Hepatocyte (in vitro differentiated cells): ENCODE measurements around the gene ZNF229. TPM values are rescaled to one million over a fixed set of nuclear protein-coding genes. Genes with fewer than 3 reads are reported as not detected.
"Not testable (repeated sequence)": the region's sequence is repeated elsewhere in the genome, so short reads cannot be mapped to it uniquely, and the experiment has no call there.

Source experiments
- DNase-seq: peaks from one replicate; pipeline ENCODE4 v3.0.0-alpha.2; 2016; ENCODE audit warnings: low spot score
- H2AFZ ChIP-seq: fragments of 200-600 bp; sonication (generic); 2 replicates; pipeline ENCODE4 v1.6.0; 2016; ENCODE audit warnings: antibody characterized with exemption, mild to moderate bottlenecking
- H3K27ac ChIP-seq: fragments of 200-600 bp; sonication (generic); 2 replicates; pipeline ENCODE4 v1.5.1; 2016; ENCODE audit warnings: mild to moderate bottlenecking
- H3K27me3 ChIP-seq: fragments of 200-600 bp; sonication (generic); 2 replicates; pipeline ENCODE4 v1.6.1; 2016
- H3K36me3 ChIP-seq: fragments of 200-600 bp; sonication (generic); replicated peaks from 2 replicates; pipeline ENCODE4 v1.5.1; 2016; ENCODE audit warnings: low read depth; ENCODE audit not compliant: insufficient read depth
- H3K4me1 ChIP-seq: fragments of 200-600 bp; sonication (generic); 2 replicates; pipeline ENCODE4 v1.5.1; 2016; ENCODE audit warnings: mild to moderate bottlenecking, moderate library complexity; ENCODE audit not compliant: insufficient read depth
- H3K4me2 ChIP-seq: fragments of 200-600 bp; sonication (generic); 2 replicates; pipeline ENCODE4 v1.6.0; 2016
- H3K4me3 ChIP-seq: fragments of 200-600 bp; sonication (generic); 2 replicates; pipeline ENCODE4 v1.5.1; 2016; ENCODE audit warnings: mild to moderate bottlenecking
- H3K79me2 ChIP-seq: fragments of 200-600 bp; sonication (generic); 2 replicates; pipeline ENCODE4 v1.6.0; 2017; ENCODE audit warnings: mild to moderate bottlenecking
- H3K9me2 ChIP-seq: fragments of 200-600 bp; sonication (generic); replicated peaks from 2 replicates; pipeline ENCODE4 v1.6.0; 2017; ENCODE audit warnings: mild to moderate bottlenecking; ENCODE audit not compliant: insufficient read depth
- H3K9me3 ChIP-seq: fragments of 200-600 bp; sonication (generic); 2 replicates; pipeline ENCODE4 v1.5.1; 2016; ENCODE audit warnings: low read depth, mild to moderate bottlenecking
- H4K20me1 ChIP-seq: fragments of 200-600 bp; sonication (generic); 2 replicates; pipeline ENCODE4 v1.6.0; 2016; ENCODE audit warnings: mild to moderate bottlenecking; ENCODE audit not compliant: insufficient read depth, poor library complexity, severe bottlenecking
- EZH2 ChIP-seq: fragments of 200-600 bp; sonication (generic); IDR thresholded peaks from 2 replicates; pipeline ENCODE4 v1.6.1; 2016; ENCODE audit warnings: antibody characterized with exemption, mild to moderate bottlenecking, borderline replicate concordance
- EZH2phosphoT487 ChIP-seq: fragments of 200-600 bp; sonication (generic); IDR thresholded peaks from one replicate; pipeline ENCODE4 v1.6.1; 2018; ENCODE audit warnings: antibody characterized with exemption, mild to moderate bottlenecking, low read depth, moderate library complexity; ENCODE audit not compliant: unreplicated experiment, severe bottlenecking
- WGBS: methylation state at CpG from one replicate; pipeline ENCODE4 v1.1.6; 2016; ENCODE audit warnings: low lambda C conversion rate; ENCODE audit errors: missing lambda C conversion rate; 5-methylcytosine and 5-hydroxymethylcytosine counted together
- polyA plus RNA-seq: library from polyadenylated mRNA; unstranded; fragments of >200 nt; fragmentation: Nextera tagmentation; extraction: Ambion mirVana; gene quantifications from 2 replicates; pipeline ENCODE4 v1.2.1, GENCODE V29; 2016
- total RNA-seq: library from RNA; depleted of rRNA; stranded (reverse); fragments of >200 nt; gene quantifications from 2 replicates; pipeline ENCODE4 v1.2.3, GENCODE V29; 2014
- TF ChIP-seq, protein P1 (sequence below): fragments of 200-600 bp; sonication (generic); IDR thresholded peaks from 2 replicates; pipeline ENCODE4 v1.5.1; 2016; ENCODE audit warnings: antibody characterized with exemption, mild to moderate bottlenecking; ENCODE audit not compliant: poor library complexity

The ZNF229 gene
- total RNA-seq (15.1 and 15.2 TPM in 2 replicates), polyA plus RNA-seq (6.4 and 6.6 TPM in 2 replicates)

DNA sequence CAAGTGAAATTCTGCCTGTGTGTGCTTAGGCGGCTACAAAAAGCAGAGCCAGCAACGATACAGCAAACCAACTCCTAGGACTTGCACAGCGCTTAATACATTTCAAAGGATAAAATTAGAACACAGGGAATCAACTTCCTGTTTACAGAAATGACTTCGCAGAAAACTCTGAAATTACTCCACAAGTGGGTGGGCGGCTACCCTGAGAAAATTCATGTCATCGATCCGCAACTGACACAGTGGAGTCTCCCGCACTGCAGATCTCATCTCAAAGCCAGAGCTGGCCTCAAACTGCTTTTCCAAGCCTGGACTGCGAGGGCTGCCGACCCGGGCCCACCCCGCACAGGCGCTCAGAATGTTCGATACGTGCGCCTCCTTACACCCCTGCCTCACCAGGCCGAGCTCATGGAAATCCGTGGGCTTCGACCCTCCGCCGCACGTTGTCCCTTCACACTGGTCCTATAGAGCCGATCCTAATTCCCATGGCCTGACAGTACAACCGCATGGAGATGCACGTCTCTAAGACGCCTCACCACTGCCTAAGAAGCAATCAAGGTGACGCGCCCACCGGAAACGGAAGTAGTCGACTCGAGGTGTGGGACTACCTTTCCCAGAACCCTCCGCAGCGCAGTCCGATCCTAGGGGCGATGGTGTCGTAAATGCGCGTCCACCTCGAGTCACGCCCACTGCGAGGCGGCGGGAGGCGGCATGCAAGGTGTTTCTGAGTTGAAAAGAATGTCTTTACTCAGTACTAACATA is at the start of gene ZNF229:
Gene ZNF229 (minus strand): TSS at position 557 of the 759 bp plus-strand sequence. CDS start 5,625 bp downstream, outside the sequence.
- Histone ChIP-seq H3K79me2 (peaks cover 12% of the 10 kb centered on the region), H3K9me2 (no peaks in the 10 kb centered on the region), H3K27ac (peak within 1 kb of the TSS; percentile 36), H3K4me2 (peak within 1 kb of the TSS; percentile 78), H3K9me3 (no peaks in the 10 kb centered on the region), H3K4me3 (peak within 1 kb of the TSS; percentile 17), H2AFZ (peak within 1 kb of the TSS; percentile 75), H4K20me1 (no peaks in the 10 kb centered on the region), H3K4me1 (no peaks in the 10 kb centered on the region), H3K27me3 (no peaks in the 10 kb centered on the region), H3K36me3 (no peaks in the 10 kb centered on the region)
- DNase-seq: peak; percentile 95
- TF ChIP-seq EZH2phosphoT487 (no peak), EZH2 (no peak)
- TF ChIP-seq, protein P1, sequence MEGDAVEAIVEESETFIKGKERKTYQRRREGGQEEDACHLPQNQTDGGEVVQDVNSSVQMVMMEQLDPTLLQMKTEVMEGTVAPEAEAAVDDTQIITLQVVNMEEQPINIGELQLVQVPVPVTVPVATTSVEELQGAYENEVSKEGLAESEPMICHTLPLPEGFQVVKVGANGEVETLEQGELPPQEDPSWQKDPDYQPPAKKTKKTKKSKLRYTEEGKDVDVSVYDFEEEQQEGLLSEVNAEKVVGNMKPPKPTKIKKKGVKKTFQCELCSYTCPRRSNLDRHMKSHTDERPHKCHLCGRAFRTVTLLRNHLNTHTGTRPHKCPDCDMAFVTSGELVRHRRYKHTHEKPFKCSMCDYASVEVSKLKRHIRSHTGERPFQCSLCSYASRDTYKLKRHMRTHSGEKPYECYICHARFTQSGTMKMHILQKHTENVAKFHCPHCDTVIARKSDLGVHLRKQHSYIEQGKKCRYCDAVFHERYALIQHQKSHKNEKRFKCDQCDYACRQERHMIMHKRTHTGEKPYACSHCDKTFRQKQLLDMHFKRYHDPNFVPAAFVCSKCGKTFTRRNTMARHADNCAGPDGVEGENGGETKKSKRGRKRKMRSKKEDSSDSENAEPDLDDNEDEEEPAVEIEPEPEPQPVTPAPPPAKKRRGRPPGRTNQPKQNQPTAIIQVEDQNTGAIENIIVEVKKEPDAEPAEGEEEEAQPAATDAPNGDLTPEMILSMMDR: no peak
- WGBS: 9% methylated on average over 45 of the region's 45 CpGs

DNA sequence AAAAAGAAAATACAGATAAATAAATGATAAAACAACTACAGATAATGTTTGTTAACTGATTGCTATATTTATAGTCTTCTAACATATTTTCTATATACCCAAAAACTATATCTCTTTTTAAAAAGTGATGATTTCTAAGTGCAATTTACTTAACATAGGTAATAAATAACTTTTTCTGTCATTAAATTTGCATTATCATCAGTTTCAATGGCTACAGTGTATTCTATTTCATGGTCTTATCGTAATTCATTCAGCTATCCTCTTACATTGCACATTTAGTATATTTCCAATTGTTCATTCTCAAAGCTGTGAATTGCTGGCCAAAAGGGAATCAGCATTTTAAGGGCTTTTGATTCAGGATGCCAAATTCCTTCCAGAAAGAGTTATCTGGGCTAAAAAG is 48.4 kb upstream of the ZNF229 start:
- H2AFZ ChIP-seq: no peak overlapping the region
- H3K9me2 ChIP-seq: no peaks in the 10 kb centered on the region
- no peak overlapping the region for H3K27ac ChIP-seq
- no peak overlapping the region for H3K4me2 ChIP-seq
- peaks cover 78% of the 10 kb centered on the region for H3K79me2 ChIP-seq
- H3K4me3 ChIP-seq: no peak overlapping the region
- H3K9me3 ChIP-seq: peaks cover 36% of the 10 kb centered on the region
- H3K27me3 ChIP-seq: no peaks in the 10 kb centered on the region
- TF ChIP-seq EZH2phosphoT487: no peak
- TF ChIP-seq, protein P1: no peak
- no peak for TF ChIP-seq EZH2
- H3K4me1 ChIP-seq: peaks cover 7% of the 10 kb centered on the region
- WGBS: 97% methylated on average over 1 of the region's 1 CpG
- H3K36me3 ChIP-seq: peaks cover 9% of the 10 kb centered on the region
- DNase-seq: no peak
- no peaks in the 10 kb centered on the region for H4K20me1 ChIP-seq

DNA sequence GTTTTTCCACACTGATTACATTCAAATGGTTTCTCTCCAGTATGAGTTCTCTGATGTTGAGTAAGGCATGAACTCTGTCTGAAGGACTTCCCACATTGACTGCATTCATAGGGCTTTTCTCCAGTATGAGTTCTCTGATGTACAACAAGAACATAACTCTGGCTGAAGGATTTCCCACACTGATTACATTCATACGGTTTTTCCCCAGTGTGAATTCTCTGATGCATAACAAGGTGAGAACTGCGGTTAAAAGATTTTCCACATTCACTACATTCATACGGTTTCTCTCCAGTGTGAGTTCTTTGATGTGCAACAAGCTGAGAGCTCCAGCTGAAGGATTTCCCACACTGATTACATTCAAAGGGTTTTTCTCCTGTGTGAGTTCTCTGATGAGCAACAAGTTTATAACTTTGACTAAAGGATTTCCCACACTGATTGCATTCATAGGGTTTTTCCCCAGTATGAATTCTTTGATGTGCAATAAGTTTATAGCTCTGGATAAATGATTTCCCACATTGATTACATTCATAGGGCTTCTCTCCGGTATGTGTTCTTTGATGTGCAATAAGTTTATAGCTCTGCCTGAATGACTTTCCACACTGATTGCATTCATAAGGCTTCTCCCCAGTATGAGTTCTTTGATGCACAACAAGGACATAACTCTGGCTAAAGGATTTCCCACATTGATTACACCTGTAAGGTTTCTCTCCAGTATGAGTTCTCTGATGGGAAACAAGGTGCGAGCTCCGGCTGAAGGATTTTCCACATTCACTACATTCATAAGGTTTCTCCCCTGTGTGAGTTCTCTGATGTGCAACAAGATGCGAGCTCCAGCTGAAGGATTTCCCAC is 28.5 kb upstream of the ZNF229 start:
- no peak for TF ChIP-seq EZH2
- TF ChIP-seq, protein P1: no peak
- TF ChIP-seq EZH2phosphoT487: no peak
- H4K20me1 ChIP-seq: no peaks in the 10 kb centered on the region
- no peak for DNase-seq
- H3K4me3 ChIP-seq: peak overlapping the region; percentile 4
- no peak overlapping the region for H3K27ac ChIP-seq
- no peaks in the 10 kb centered on the region for H3K79me2 ChIP-seq
- no peak overlapping the region for H2AFZ ChIP-seq
- peaks cover 91% of the 10 kb centered on the region for H3K9me3 ChIP-seq
- no peaks in the 10 kb centered on the region for H3K27me3 ChIP-seq
- no peak overlapping the region for H3K4me2 ChIP-seq
- WGBS: 99% methylated on average over 7 of the region's 7 CpGs
- peaks cover 60% of the 10 kb centered on the region for H3K36me3 ChIP-seq
- no peaks in the 10 kb centered on the region for H3K4me1 ChIP-seq
- H3K9me2 ChIP-seq: no peaks in the 10 kb centered on the region

DNA sequence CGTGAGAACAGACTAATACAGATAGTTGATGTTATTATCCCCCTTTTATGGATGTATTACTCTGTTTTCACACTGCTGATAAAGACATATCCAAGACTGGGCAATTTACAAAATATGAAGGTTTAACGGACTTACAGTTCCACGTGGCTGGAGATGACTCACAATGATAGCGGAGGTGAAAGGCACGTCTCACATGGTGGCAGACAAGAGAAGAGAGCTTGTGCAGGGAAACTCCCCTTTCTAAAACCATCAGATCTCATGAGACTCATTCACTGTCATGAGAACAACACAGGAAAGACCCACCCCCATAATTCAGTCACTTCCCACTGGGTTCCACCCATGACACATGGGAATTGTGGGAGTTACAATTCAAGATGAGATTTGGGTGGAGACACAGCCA is 20.5 kb upstream of the ZNF229 start:
- not testable (repeated sequence) for H2AFZ ChIP-seq, H3K36me3 ChIP-seq, H3K27me3 ChIP-seq, H3K4me1 ChIP-seq, DNase-seq, H3K79me2 ChIP-seq, H3K9me2 ChIP-seq, H3K27ac ChIP-seq, H3K4me3 ChIP-seq, H3K4me2 ChIP-seq, H4K20me1 ChIP-seq
- 75% methylated on average over 5 of the region's 5 CpGs for WGBS
- H3K9me3 ChIP-seq: peaks cover 11% of the 10 kb centered on the region

DNA sequence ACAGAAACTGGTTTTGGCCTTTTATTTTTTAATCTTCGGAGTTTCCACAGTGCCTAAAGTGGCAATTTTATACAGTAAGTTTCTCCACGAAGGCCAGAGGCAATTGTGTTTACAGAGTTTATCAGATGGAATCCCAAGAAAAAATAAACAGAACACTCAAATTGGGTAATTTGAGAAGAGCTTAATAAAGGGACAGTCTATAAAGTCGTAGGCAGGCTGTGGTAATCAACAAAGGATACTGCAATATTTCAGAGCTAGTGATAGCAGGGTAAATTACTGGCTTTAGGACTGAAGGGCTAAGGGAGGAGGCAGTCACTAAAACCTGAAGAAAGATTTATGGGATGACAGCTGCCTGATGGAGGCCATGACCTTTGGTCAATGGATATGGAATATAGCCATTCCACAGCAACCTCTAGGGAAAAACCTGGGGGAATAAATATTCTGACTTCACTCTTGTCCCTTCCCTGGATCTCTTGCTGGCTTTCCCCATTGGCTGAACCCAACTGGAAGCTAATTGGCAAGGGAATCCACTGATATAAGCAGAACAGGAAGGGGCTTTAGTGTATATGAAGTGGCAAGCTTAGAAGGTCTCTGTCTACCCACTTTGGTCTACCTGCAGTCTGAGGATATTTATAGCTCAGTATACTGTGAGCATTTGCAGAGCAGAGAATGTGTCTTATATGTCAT is 14.5 kb upstream of the ZNF229 start:
- H3K4me3 ChIP-seq, H2AFZ ChIP-seq, H3K36me3 ChIP-seq, H3K27me3 ChIP-seq, H3K27ac ChIP-seq, H3K4me2 ChIP-seq, DNase-seq, H3K79me2 ChIP-seq, H3K4me1 ChIP-seq, H4K20me1 ChIP-seq, H3K9me2 ChIP-seq, H3K9me3 ChIP-seq: not testable (repeated sequence)
- 58% methylated on average over 3 of the region's 3 CpGs for WGBS
